ENCODE results near the gene SNX9.
"Not testable (repeated sequence)": the region's sequence is repeated elsewhere in the genome, so short reads cannot be mapped to it uniquely, and the experiment has no call there.

SNX9 gene

GRCh38 chr6:157956171-157956730 is 133.2 kb downstream of the SNX9 start:
- H3K27me3 ChIP-seq (ENCODE audit: control insufficient read depth, insufficient read depth, low read length), result no peaks in the 10 kb centered on the region
- no peak overlapping the region for H3K9ac ChIP-seq (ENCODE audit: low read depth, low read length)
- H3K36me3 ChIP-seq (ENCODE audit: insufficient read depth, low read length), result no peaks in the 10 kb centered on the region
- H3K4me3 ChIP-seq (ENCODE audit: low read length), result no peak overlapping the region
- peaks cover 8% of the 10 kb centered on the region for H3K9me3 ChIP-seq (replicated peaks; ENCODE audit: low read length)
- H3K4me1 ChIP-seq (ENCODE audit: control insufficient read depth, insufficient read depth, low read length), result peaks cover 11% of the 10 kb centered on the region
- no peak overlapping the region for H3K4me2 ChIP-seq (ENCODE audit: low read length)

- Histone ChIP-seq H3K9ac (ENCODE audit: low read depth, low read length) (no peak overlapping the region), H3K9me3 (replicated peaks; ENCODE audit: low read length) (peaks cover 8% of the 10 kb centered on the region), H3K36me3 (ENCODE audit: insufficient read depth, low read length) (no peaks in the 10 kb centered on the region), H3K4me1 (ENCODE audit: control insufficient read depth, insufficient read depth, low read length) (peaks cover 25% of the 10 kb centered on the region), H3K4me3 (ENCODE audit: low read length) (no peak overlapping the region), H3K4me2 (ENCODE audit: low read length) (no peak overlapping the region), H3K27me3 (ENCODE audit: control insufficient read depth, insufficient read depth, low read length) (no peaks in the 10 kb centered on the region)
Measured at GRCh38 chr6:157959451-157960227, 136.6 kb downstream of the SNX9 start.

- Histone ChIP-seq H3K27me3 (ENCODE audit: control insufficient read depth, insufficient read depth, low read length) (no peaks in the 10 kb centered on the region), H3K9me3 (replicated peaks; ENCODE audit: low read length) (peaks cover 10% of the 10 kb centered on the region), H3K4me2 (ENCODE audit: low read length) (no peak overlapping the region)
Measured at GRCh38 chr6:157961153-157961831, 138.2 kb downstream of the SNX9 start.

GRCh38 chr6:157961832-157962575 is 139.0 kb downstream of the SNX9 start:
- H3K9me3 ChIP-seq (replicated peaks; ENCODE audit: low read length), result peaks cover 10% of the 10 kb centered on the region
- peak overlapping the region; percentile 62 for H3K9ac ChIP-seq (ENCODE audit: low read depth, low read length)
- peaks cover 25% of the 10 kb centered on the region for H3K4me1 ChIP-seq (ENCODE audit: control insufficient read depth, insufficient read depth, low read length)
- peak overlapping the region; percentile 73 for H3K4me2 ChIP-seq (ENCODE audit: low read length)
- no peak overlapping the region for H3K4me3 ChIP-seq (ENCODE audit: low read length)
- H3K27me3 ChIP-seq (ENCODE audit: control insufficient read depth, insufficient read depth, low read length), result no peaks in the 10 kb centered on the region
- no peaks in the 10 kb centered on the region for H3K36me3 ChIP-seq (ENCODE audit: insufficient read depth, low read length)

More at GRCh38 chr6:157961153-157961831, 138.2 kb downstream of the SNX9 start:
- H3K4me1 ChIP-seq (ENCODE audit: control insufficient read depth, insufficient read depth, low read length), result peaks cover 25% of the 10 kb centered on the region
- no peaks in the 10 kb centered on the region for H3K36me3 ChIP-seq (ENCODE audit: insufficient read depth, low read length)
- no peak overlapping the region for H3K4me3 ChIP-seq (ENCODE audit: low read length)
- H3K9ac ChIP-seq (ENCODE audit: low read depth, low read length), result no peak overlapping the region

GRCh38 chr6:157962601-157963302 is 139.7 kb downstream of the SNX9 start:
- Histone ChIP-seq H3K9ac (ENCODE audit: low read depth, low read length) (peak overlapping the region; percentile 71), H3K4me2 (ENCODE audit: low read length) (peak overlapping the region; percentile 73), H3K9me3 (replicated peaks; ENCODE audit: low read length) (peaks cover 10% of the 10 kb centered on the region), H3K4me3 (ENCODE audit: low read length) (peak overlapping the region; percentile 54), H3K27me3 (ENCODE audit: control insufficient read depth, insufficient read depth, low read length) (no peaks in the 10 kb centered on the region), H3K36me3 (ENCODE audit: insufficient read depth, low read length) (no peaks in the 10 kb centered on the region), H3K4me1 (ENCODE audit: control insufficient read depth, insufficient read depth, low read length) (peaks cover 25% of the 10 kb centered on the region)

GRCh38 chr6:157964100-157964499 is 141.1 kb downstream of the SNX9 start:
- no peaks in the 10 kb centered on the region for H3K27me3 ChIP-seq (ENCODE audit: control insufficient read depth, insufficient read depth, low read length)

GRCh38 chr6:157965387-157965786 is 142.3 kb downstream of the SNX9 start:
- Histone ChIP-seq H3K4me2 (ENCODE audit: low read length) (no peak overlapping the region), H3K36me3 (ENCODE audit: insufficient read depth, low read length) (no peaks in the 10 kb centered on the region), H3K9ac (ENCODE audit: low read depth, low read length) (no peak overlapping the region), H3K4me1 (ENCODE audit: control insufficient read depth, insufficient read depth, low read length) (peaks cover 33% of the 10 kb centered on the region), H3K27me3 (ENCODE audit: control insufficient read depth, insufficient read depth, low read length) (no peaks in the 10 kb centered on the region), H3K9me3 (replicated peaks; ENCODE audit: low read length) (peaks cover 3% of the 10 kb centered on the region), H3K4me3 (ENCODE audit: low read length) (no peak overlapping the region)

More at GRCh38 chr6:157964100-157964499, 141.1 kb downstream of the SNX9 start:
- peaks cover 30% of the 10 kb centered on the region for H3K4me1 ChIP-seq (ENCODE audit: control insufficient read depth, insufficient read depth, low read length)
- H3K4me3 ChIP-seq (ENCODE audit: low read length), result no peak overlapping the region
- H3K9ac ChIP-seq (ENCODE audit: low read depth, low read length), result no peak overlapping the region
- H3K36me3 ChIP-seq (ENCODE audit: insufficient read depth, low read length), result no peaks in the 10 kb centered on the region
- no peak overlapping the region for H3K4me2 ChIP-seq (ENCODE audit: low read length)
- peaks cover 10% of the 10 kb centered on the region for H3K9me3 ChIP-seq (replicated peaks; ENCODE audit: low read length)

- H3K4me2 ChIP-seq (ENCODE audit: low read length), result no peak overlapping the region
- H3K9ac ChIP-seq (ENCODE audit: low read depth, low read length), result no peak overlapping the region
- no peak overlapping the region for H3K4me3 ChIP-seq (ENCODE audit: low read length)
- H3K4me1 ChIP-seq (ENCODE audit: control insufficient read depth, insufficient read depth, low read length), result peaks cover 33% of the 10 kb centered on the region
- no peaks in the 10 kb centered on the region for H3K27me3 ChIP-seq (ENCODE audit: control insufficient read depth, insufficient read depth, low read length)
- H3K9me3 ChIP-seq (replicated peaks; ENCODE audit: low read length), result peaks cover 3% of the 10 kb centered on the region
- H3K36me3 ChIP-seq (ENCODE audit: insufficient read depth, low read length), result no peaks in the 10 kb centered on the region
Measured at GRCh38 chr6:157966589-157966977, 143.5 kb downstream of the SNX9 start.

GRCh38 chr6:157967020-157967419 is 144.0 kb downstream of the SNX9 start:
- peaks cover 3% of the 10 kb centered on the region for H3K9me3 ChIP-seq (replicated peaks; ENCODE audit: low read length)
- H3K4me1 ChIP-seq (ENCODE audit: control insufficient read depth, insufficient read depth, low read length), result peaks cover 29% of the 10 kb centered on the region
- no peak overlapping the region for H3K4me2 ChIP-seq (ENCODE audit: low read length)
- no peak overlapping the region for H3K9ac ChIP-seq (ENCODE audit: low read depth, low read length)
- H3K4me3 ChIP-seq (ENCODE audit: low read length), result no peak overlapping the region
- H3K27me3 ChIP-seq (ENCODE audit: control insufficient read depth, insufficient read depth, low read length), result no peaks in the 10 kb centered on the region
- H3K36me3 ChIP-seq (ENCODE audit: insufficient read depth, low read length), result no peaks in the 10 kb centered on the region

GRCh38 chr6:157967486-157967885 is 144.4 kb downstream of the SNX9 start:
- H3K4me1 ChIP-seq (ENCODE audit: control insufficient read depth, insufficient read depth, low read length), result peaks cover 25% of the 10 kb centered on the region
- no peaks in the 10 kb centered on the region for H3K27me3 ChIP-seq (ENCODE audit: control insufficient read depth, insufficient read depth, low read length)
- no peak overlapping the region for H3K4me2 ChIP-seq (ENCODE audit: low read length)
- H3K9me3 ChIP-seq (replicated peaks; ENCODE audit: low read length), result peaks cover 3% of the 10 kb centered on the region
- H3K36me3 ChIP-seq (ENCODE audit: insufficient read depth, low read length), result no peaks in the 10 kb centered on the region
- H3K9ac ChIP-seq (ENCODE audit: low read depth, low read length), result no peak overlapping the region
- no peak overlapping the region for H3K4me3 ChIP-seq (ENCODE audit: low read length)

- peaks cover 15% of the 10 kb centered on the region for H3K4me1 ChIP-seq (ENCODE audit: control insufficient read depth, insufficient read depth, low read length)
- H3K4me2 ChIP-seq (ENCODE audit: low read length); H3K36me3 ChIP-seq (ENCODE audit: insufficient read depth, low read length); H3K27me3 ChIP-seq (ENCODE audit: control insufficient read depth, insufficient read depth, low read length); H3K4me3 ChIP-seq (ENCODE audit: low read length); H3K9me3 ChIP-seq (replicated peaks; ENCODE audit: low read length); H3K9ac ChIP-seq (ENCODE audit: low read depth, low read length): not testable (repeated sequence)
Measured at GRCh38 chr6:157972177-157972576, 149.1 kb downstream of the SNX9 start.

Measured in skeletal muscle satellite cell (primary cell).